Left ventricle myocardium superior (tissue), 1 donor: ENCODE measurements around the gene LPAR6. TPM values are rescaled to one million over a fixed set of nuclear protein-coding genes. Genes with fewer than 3 reads are reported as not detected.

ENCODE experiments used
- ATAC-seq: fragments of 200-7000 bp; cut with Tn5 transposase; one replicate; pipeline ENCODE4 v1.9.1; 2020; ENCODE audit warnings: mild to moderate bottlenecking, moderate library complexity
- DNase-seq: peaks from one replicate; pipeline ENCODE4 v3.0.0-alpha.2; 2020
- intact Hi-C: fragments of 100-400 bp; cut with micrococcal nuclease; formaldehyde crosslinking; loops from one replicate; pipeline ENCODE4 v1.11.0; 2022
- total RNA-seq: library from RNA; stranded (reverse); fragmentation: NEBNext Ultra II Directional; extraction: Animal tissue kit (Norgen Biotek cat#: 25700); gene quantifications from one replicate; pipeline ENCODE4 v1.2.1, GENCODE V29; 2021
- donor health status: DM: no; HTN: yes; CAD: no; lungs with severe emphysema.

Gene LPAR6
- total RNA-seq, 1 donor from 2014 or later, result 13.2 TPM

- intact Hi-C loops, result no loop called here
- ATAC-seq (no peak), DNase-seq (no peak)
Measured at GRCh38 chr13:48393030-48393697, 19.7 kb downstream of the LPAR6 start.

GRCh38 chr13:48391257-48391656, 21.7 kb downstream of the LPAR6 start:
- no peak for ATAC-seq
- no peak for DNase-seq
- intact Hi-C loops, result no loop called here

- DNase-seq, result no peak
- intact Hi-C loops, result no loop called here
- no peak for ATAC-seq
Measured at GRCh38 chr13:48386816-48387215, 26.1 kb downstream of the LPAR6 start.

GRCh38 chr13:48383384-48383783, 29.5 kb downstream of the LPAR6 start:
- ATAC-seq, result no peak
- intact Hi-C loops, result no loop called here
- DNase-seq, result no peak

GRCh38 chr13:48380581-48380980, 32.3 kb downstream of the LPAR6 start:
- DNase-seq (no peak), ATAC-seq (no peak)
- intact Hi-C loops, result no loop called here

GRCh38 chr13:48377857-48378256, 35.1 kb downstream of the LPAR6 start:
- intact Hi-C loops, result no loop called here
- DNase-seq, result no peak

GRCh38 chr13:48370815-48371214, 42.1 kb downstream of the LPAR6 start:
- DNase-seq (no peak), ATAC-seq (no peak)
- intact Hi-C loops, result no loop called here

More at GRCh38 chr13:48377857-48378256, 35.1 kb downstream of the LPAR6 start:
- no peak for ATAC-seq

- no peak for ATAC-seq
- intact Hi-C loops, result no loop called here
- no peak for DNase-seq
Measured at GRCh38 chr13:48369988-48370387, 42.9 kb downstream of the LPAR6 start.

Other genes starting within 250 kb of the LPAR6 start
- 519 TPM for gene ITM2B, start 179.9 kb downstream of the LPAR6 start, total RNA-seq
- 34.2 TPM for gene RB1, start 109.4 kb downstream of the LPAR6 start, total RNA-seq
- gene RCBTB2, start 120.0 kb upstream of the LPAR6 start, total RNA-seq, result 13.5 TPM
- 5.0 TPM for gene CYSLTR2, start 240.8 kb upstream of the LPAR6 start, total RNA-seq